Measurements from ENCODE around the gene SIL1. TPM values are rescaled to one million over a fixed set of nuclear protein-coding genes. Genes with fewer than 3 reads are reported as not detected.
A peak's percentile ranks its signal among the peaks of the same experiment; 100 is the strongest.

Gene SIL1
- total RNA-seq, 1 donor from 2014 or later = 40.9 TPM

GRCh38 chr5:138968601-138969000, 229.6 kb downstream of the SIL1 start:
- no peak for DNase-seq (ENCODE audit: extremely low spot score, unreplicated experiment)
- Mint-ChIP-seq H3K27ac (no peak overlapping the region), H3K27me3 (no peaks in the 10 kb centered on the region), H3K4me1 (ENCODE audit: unreplicated experiment) (peaks cover 47% of the 10 kb centered on the region), H3K4me3 (no peak overlapping the region), H3K36me3 (peaks cover 8% of the 10 kb centered on the region), H3K9me3 (no peaks in the 10 kb centered on the region)
- TF ChIP-seq CTCF (conservative IDR thresholded peaks at IDR 0.05) = no peak

GRCh38 chr5:138967791-138968448, 230.2 kb downstream of the SIL1 start:
- H3K4me3 Mint-ChIP-seq = no peak overlapping the region
- no peak for DNase-seq (ENCODE audit: extremely low spot score, unreplicated experiment)
- peaks cover 54% of the 10 kb centered on the region for H3K4me1 Mint-ChIP-seq (ENCODE audit: unreplicated experiment)
- no peak for TF ChIP-seq CTCF (conservative IDR thresholded peaks at IDR 0.05)
- peaks cover 8% of the 10 kb centered on the region for H3K36me3 Mint-ChIP-seq
- H3K27ac Mint-ChIP-seq = no peak overlapping the region
- no peaks in the 10 kb centered on the region for H3K27me3 Mint-ChIP-seq
- H3K9me3 Mint-ChIP-seq = no peaks in the 10 kb centered on the region

GRCh38 chr5:138966236-138966985, 231.8 kb downstream of the SIL1 start:
- no peak overlapping the region for H3K27ac Mint-ChIP-seq
- H3K4me1 Mint-ChIP-seq (ENCODE audit: unreplicated experiment) = peaks cover 57% of the 10 kb centered on the region
- no peaks in the 10 kb centered on the region for H3K9me3 Mint-ChIP-seq
- H3K4me3 Mint-ChIP-seq = no peak overlapping the region
- no peaks in the 10 kb centered on the region for H3K27me3 Mint-ChIP-seq
- DNase-seq (ENCODE audit: extremely low spot score, unreplicated experiment) = no peak
- TF ChIP-seq CTCF (conservative IDR thresholded peaks at IDR 0.05) = no peak
- H3K36me3 Mint-ChIP-seq = peaks cover 4% of the 10 kb centered on the region

- peaks cover 62% of the 10 kb centered on the region for H3K4me1 Mint-ChIP-seq (ENCODE audit: unreplicated experiment)
- no peak overlapping the region for H3K4me3 Mint-ChIP-seq
- peaks cover 4% of the 10 kb centered on the region for H3K36me3 Mint-ChIP-seq
- H3K9me3 Mint-ChIP-seq = no peaks in the 10 kb centered on the region
- no peak for TF ChIP-seq CTCF (conservative IDR thresholded peaks at IDR 0.05)
- no peak for DNase-seq (ENCODE audit: extremely low spot score, unreplicated experiment)
- no peak overlapping the region for H3K27ac Mint-ChIP-seq
- H3K27me3 Mint-ChIP-seq = no peaks in the 10 kb centered on the region
These were observed 232.5 kb downstream of the SIL1 start for GRCh38 chr5:138965626-138966025.

GRCh38 chr5:138964647-138965201, 233.4 kb downstream of the SIL1 start:
- Mint-ChIP-seq H3K27me3 (no peaks in the 10 kb centered on the region), H3K36me3 (peaks cover 4% of the 10 kb centered on the region), H3K9me3 (no peaks in the 10 kb centered on the region), H3K27ac (peak overlapping the region; percentile 59), H3K4me3 (peak overlapping the region; percentile 81), H3K4me1 (ENCODE audit: unreplicated experiment) (peaks cover 63% of the 10 kb centered on the region)
- no peak for TF ChIP-seq CTCF (conservative IDR thresholded peaks at IDR 0.05)
- no peak for DNase-seq (ENCODE audit: extremely low spot score, unreplicated experiment)

Data from type B pancreatic cell (in vitro differentiated cells).